Loucy (cell line): Measurements from ENCODE around the gene KRT16.

Experiments
- EZH2phosphoT487 ChIP-seq: fragments of 200-600 bp; IDR thresholded peaks from 2 replicates; pipeline ENCODE4 v1.6.1; 2018; ENCODE audit warnings: antibody characterized with exemption, mild to moderate bottlenecking, moderate library complexity, borderline replicate concordance
- TF ChIP-seq, protein P1 (sequence below): fragments of 200-600 bp; sonication (generic); conservative IDR thresholded peaks from 2 replicates; pipeline ENCODE4 v1.5.1; 2014; ENCODE audit warnings: mild to moderate bottlenecking, antibody characterized with exemption, low read length

GRCh38 chr17:41589301-41589700 is 23.3 kb downstream of the KRT16 start:
- TF ChIP-seq, protein P1, sequence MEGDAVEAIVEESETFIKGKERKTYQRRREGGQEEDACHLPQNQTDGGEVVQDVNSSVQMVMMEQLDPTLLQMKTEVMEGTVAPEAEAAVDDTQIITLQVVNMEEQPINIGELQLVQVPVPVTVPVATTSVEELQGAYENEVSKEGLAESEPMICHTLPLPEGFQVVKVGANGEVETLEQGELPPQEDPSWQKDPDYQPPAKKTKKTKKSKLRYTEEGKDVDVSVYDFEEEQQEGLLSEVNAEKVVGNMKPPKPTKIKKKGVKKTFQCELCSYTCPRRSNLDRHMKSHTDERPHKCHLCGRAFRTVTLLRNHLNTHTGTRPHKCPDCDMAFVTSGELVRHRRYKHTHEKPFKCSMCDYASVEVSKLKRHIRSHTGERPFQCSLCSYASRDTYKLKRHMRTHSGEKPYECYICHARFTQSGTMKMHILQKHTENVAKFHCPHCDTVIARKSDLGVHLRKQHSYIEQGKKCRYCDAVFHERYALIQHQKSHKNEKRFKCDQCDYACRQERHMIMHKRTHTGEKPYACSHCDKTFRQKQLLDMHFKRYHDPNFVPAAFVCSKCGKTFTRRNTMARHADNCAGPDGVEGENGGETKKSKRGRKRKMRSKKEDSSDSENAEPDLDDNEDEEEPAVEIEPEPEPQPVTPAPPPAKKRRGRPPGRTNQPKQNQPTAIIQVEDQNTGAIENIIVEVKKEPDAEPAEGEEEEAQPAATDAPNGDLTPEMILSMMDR, result no peak
- no peak for TF ChIP-seq EZH2phosphoT487
